Prostate gland (tissue), 2 donors: ENCODE data around the gene OPHN1. TPM values are rescaled to one million over a fixed set of nuclear protein-coding genes. Genes with fewer than 3 reads are reported as not detected.

ENCODE experiments used
- DNase-seq: peaks from one replicate; pipeline ENCODE4 v3.0.0-alpha.2; 2019; ENCODE audit warnings: low spot score
- H3K27ac ChIP-seq, 2 donors: fragments of 200-600 bp; sonication (generic); 2 replicates each; pipeline ENCODE4 v1.5.1; 2017 to 2019
- H3K27me3 ChIP-seq: fragments of 200-600 bp; sonication (generic); replicated peaks from 2 replicates; pipeline ENCODE4 v1.5.1; 2019; ENCODE audit not compliant: insufficient read depth
- H3K36me3 ChIP-seq, 2 donors: fragments of 200-600 bp; sonication (generic); 1 replicate in 1 of 2; 2 replicates in 1 of 2; pipeline versions ENCODE4 v1.5.1 to v1.8.1; 2017 to 2019
- H3K4me1 ChIP-seq: fragments of 200-600 bp; sonication (generic); replicated peaks from 2 replicates; pipeline ENCODE4 v1.5.1; 2019
- H3K4me3 ChIP-seq, 2 donors: fragments of 200-600 bp; sonication (generic); 2 replicates each; pipeline ENCODE4 v1.5.1; 2017 to 2019
- H3K9me3 ChIP-seq: fragments of 200-600 bp; sonication (generic); 2 replicates; pipeline ENCODE4 v1.5.1; 2017
- CTCF ChIP-seq, 4 experiments: fragments of 200-600 bp in 2 of 4; fragments of 450-650 bp in 2 of 4; sonication (generic) in 2 of 4; IDR thresholded peaks; 1 replicate in 3 of 4; 2 replicates in 1 of 4; pipeline ENCODE4 v1.5.1; 2016 to 2019; ENCODE audit warnings: antibody characterized with exemption in 4 of 4, mild to moderate bottlenecking in 2 of 4, moderate library complexity in 2 of 4
- POLR2A ChIP-seq: fragments of 450-650 bp; IDR thresholded peaks from one replicate; pipeline ENCODE4 v1.6.1; 2016; ENCODE audit warnings: antibody characterized with exemption, mild to moderate bottlenecking
- POLR2AphosphoS5 ChIP-seq: sonication (generic); formaldehyde crosslinking; IDR thresholded peaks from one replicate; pipeline ENCODE4 v1.6.1; 2017; ENCODE audit warnings: antibody characterized with exemption
- WGBS: methylation state at CpG from one replicate; pipeline ENCODE4 v1.1.5; 2018; 5-methylcytosine and 5-hydroxymethylcytosine counted together
- intact Hi-C: fragments of 100-400 bp; cut with DNase I; formaldehyde crosslinking; loops from one replicate; pipeline ENCODE4 v1.14.2; 2022
- total RNA-seq, 2 donors: library from RNA; depleted of rRNA; stranded (reverse); fragments of >200 nt; gene quantifications; one replicate each; pipeline ENCODE4 v1.1.0, GENCODE V29; 2016

The OPHN1 gene
- total RNA-seq, 2 donors from 2014 or later, result 18.7 to 26.2 TPM

DNA sequence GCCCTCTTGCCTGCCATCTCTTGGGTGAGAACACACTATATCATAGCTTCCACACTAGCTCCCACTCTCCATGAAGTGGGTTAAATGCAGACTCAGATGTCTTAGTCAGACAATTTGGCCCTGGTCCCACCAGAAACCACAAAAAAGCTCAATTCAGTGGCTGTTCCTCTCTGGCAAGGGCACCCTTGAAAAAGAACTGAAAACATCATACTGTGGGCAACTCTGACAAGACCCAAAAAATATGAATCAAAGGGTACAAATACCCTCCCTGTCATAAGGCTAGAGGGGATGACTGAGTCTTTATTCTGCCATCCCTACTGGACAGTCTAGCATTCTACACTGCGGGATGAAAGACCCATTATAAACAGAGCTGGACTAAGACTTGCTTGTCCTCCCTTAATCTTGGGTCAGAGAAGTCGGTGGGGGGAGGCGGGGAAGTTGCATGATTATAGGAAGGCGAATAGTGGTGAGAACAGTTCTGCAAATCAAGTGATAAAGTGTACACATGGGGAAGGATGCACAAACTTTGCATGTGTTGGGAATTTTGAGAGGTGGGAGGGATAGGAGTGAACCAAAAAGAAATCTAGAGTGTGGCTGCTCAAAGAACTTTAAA is 172.1 kb downstream of the OPHN1 start:
- Histone ChIP-seq H3K4me3 (no peak overlapping the region), H3K27me3 (no peaks in the 10 kb centered on the region), H3K9me3 (no peaks in the 10 kb centered on the region), H3K36me3 (no peaks in the 10 kb centered on the region), H3K27ac (no peak overlapping the region), H3K4me1 (no peaks in the 10 kb centered on the region)
- TF ChIP-seq POLR2AphosphoS5 (no peak), POLR2A (no peak), CTCF (IDR thresholded peaks at IDR 0.05) (no peak)
- no peak for DNase-seq
- 81% methylated on average over 4 of the region's 4 CpGs for WGBS
- intact Hi-C loops, result no loop called here

DNA sequence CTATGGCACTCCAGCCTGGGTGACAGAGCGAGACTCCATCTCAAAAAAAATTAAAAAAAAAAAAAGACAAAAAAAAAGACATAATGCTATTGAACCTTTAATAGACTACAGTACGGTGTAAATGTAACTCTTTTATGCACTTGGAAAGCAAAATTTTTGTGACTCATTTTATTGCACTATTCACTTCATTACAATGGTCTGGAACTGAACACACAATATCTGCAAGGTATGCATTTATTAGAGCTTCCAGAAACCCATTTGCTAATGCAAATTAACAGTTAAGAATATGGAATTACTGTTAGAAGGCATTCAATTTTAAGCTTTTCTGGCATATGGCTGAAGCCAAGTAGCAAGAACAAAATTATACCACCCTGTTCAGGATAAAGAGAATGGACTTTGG is 176.3 kb downstream of the OPHN1 start:
- no peak for DNase-seq
- 78% methylated on average over 2 of the region's 2 CpGs for WGBS
- Histone ChIP-seq H3K27ac (no peak overlapping the region), H3K36me3 (no peaks in the 10 kb centered on the region), H3K4me3 (no peak overlapping the region), H3K9me3 (no peaks in the 10 kb centered on the region), H3K4me1 (no peaks in the 10 kb centered on the region), H3K27me3 (no peaks in the 10 kb centered on the region)
- no peak for TF ChIP-seq POLR2A
- no peak for TF ChIP-seq POLR2AphosphoS5
- TF ChIP-seq CTCF (IDR thresholded peaks at IDR 0.05), result no peak
- intact Hi-C loops, result no loop called here

GRCh38 chrX:68254738-68255645 is 178.3 kb downstream of the OPHN1 start:
- no peak for TF ChIP-seq POLR2AphosphoS5
- no peak for TF ChIP-seq CTCF (IDR thresholded peaks at IDR 0.05)
- TF ChIP-seq POLR2A, result no peak
- 87% methylated on average over 9 of the region's 11 CpGs for WGBS
- intact Hi-C loops, result no loop called here
- H3K27ac ChIP-seq, result no peak overlapping the region
- no peaks in the 10 kb centered on the region for H3K9me3 ChIP-seq
- H3K4me3 ChIP-seq, result no peak overlapping the region
- DNase-seq, result no peak
- no peaks in the 10 kb centered on the region for H3K36me3 ChIP-seq
- no peaks in the 10 kb centered on the region for H3K4me1 ChIP-seq
- no peaks in the 10 kb centered on the region for H3K27me3 ChIP-seq

- no peak for TF ChIP-seq POLR2A
- TF ChIP-seq CTCF (IDR thresholded peaks at IDR 0.05), result no peak
- TF ChIP-seq POLR2AphosphoS5, result no peak
- no peaks in the 10 kb centered on the region for H3K36me3 ChIP-seq
- no peak overlapping the region for H3K27ac ChIP-seq
- no peak overlapping the region for H3K4me3 ChIP-seq
- H3K9me3 ChIP-seq, result no peaks in the 10 kb centered on the region
- intact Hi-C loops, result no loop called here
- no peaks in the 10 kb centered on the region for H3K4me1 ChIP-seq
- DNase-seq, result no peak
- WGBS, result 46% methylated on average over 2 of the region's 2 CpGs
- no peaks in the 10 kb centered on the region for H3K27me3 ChIP-seq
Measured at GRCh38 chrX:68252664-68253063, 180.6 kb downstream of the OPHN1 start.
